GM18517 (cell line): Measurements from ENCODE around the gene ACBD6.
"Not testable (repeated sequence)": the region's sequence is repeated elsewhere in the genome, so short reads cannot be mapped to it uniquely, and the experiment has no call there.

Experiments
- ATAC-seq: cut with Tn5 transposase; IDR thresholded peaks from one replicate; pipeline ENCODE4 v1.9.1; 2021; ENCODE audit warnings: mild to moderate bottlenecking, moderate library complexity; ENCODE audit not compliant: unreplicated experiment

ACBD6 gene, protein sequence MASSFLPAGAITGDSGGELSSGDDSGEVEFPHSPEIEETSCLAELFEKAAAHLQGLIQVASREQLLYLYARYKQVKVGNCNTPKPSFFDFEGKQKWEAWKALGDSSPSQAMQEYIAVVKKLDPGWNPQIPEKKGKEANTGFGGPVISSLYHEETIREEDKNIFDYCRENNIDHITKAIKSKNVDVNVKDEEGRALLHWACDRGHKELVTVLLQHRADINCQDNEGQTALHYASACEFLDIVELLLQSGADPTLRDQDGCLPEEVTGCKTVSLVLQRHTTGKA

DNA sequence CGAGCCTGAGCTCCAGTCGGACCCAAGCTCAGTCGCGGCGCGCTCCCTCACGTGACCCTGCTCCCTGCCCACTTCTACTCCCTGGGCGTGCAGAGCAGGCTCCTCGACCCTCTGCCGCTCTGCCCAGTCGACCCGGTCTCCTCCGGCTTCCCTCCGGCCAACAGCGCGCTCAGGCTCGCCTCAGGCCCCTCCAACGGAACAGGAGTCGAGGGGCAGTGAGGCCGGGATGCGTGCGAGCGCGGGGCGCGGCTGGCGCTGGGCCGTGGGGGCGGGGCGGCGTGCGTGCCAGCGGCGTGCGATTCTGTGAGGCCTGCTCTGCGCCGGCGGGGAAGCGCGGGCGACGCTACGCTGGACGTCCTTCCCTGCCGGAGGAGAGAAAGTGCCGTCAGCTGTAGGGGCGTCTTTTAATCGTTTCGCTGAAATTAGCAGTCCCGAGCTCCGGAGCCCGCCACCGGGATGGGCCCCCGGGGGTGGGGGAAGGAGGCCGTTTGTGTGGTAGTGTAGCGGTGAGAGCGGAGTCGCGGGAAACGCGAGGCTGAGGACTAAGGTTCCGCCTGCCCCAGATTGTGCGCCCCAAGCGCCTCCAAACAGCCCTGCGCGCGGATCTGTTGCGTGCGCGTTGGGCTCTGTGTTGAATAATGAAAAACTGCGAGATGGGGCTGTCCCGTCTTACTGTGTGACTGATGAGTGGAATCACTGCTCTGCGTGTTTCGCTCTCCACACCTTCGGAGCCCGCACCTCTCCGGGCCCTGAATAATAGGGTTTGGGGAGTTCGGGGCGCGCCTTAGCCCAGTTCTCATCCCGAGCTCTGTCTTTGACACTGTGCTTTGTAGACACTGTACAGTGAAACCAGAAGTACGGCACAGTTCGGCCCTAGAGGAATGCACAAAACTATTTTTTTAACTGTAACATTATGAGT, at the start of gene ACBD6:
ACBD6 (minus strand) TSS at position 217 of the 919 bp plus-strand sequence. CDS start 311 bp downstream, outside the sequence.
- ATAC-seq: peak; percentile 78

DNA sequence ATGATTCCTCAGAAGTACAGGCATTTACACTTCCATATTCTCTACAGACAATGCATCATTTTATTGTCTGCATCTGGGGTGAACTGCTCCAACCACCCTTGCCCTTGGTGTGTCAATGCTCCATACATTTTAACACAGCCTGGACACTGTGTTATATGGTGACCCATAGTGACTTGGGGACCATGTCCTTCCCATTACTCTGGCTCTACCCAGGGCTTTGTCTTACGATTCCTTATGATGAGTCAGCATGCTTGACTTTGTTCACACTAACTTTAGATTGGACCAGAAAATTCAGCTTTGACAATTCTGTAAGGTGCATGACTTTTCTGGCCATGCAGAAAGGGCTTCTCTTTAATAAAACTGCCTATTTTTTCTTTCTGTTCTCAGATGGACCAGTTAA, 49.6 kb upstream of the ACBD6 start:
- ATAC-seq: no peak

DNA sequence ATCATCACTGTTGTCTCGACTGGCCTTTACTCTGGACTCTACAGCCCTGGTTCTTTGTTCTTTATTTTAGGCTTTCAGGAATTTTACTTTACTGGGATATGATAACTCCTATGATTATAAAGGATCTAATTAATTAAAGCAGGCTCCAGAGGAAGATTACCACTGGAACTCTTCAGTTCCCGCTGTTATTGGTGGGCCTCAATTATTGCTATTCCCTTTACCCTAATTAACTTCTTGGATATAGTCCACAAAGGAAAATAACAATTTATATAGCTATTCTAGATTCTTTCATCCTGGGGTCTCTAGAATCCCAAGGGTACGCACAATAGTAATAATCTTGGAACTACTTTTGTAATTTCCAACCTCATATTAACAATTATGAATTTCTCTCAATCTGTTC, 47.9 kb upstream of the ACBD6 start:
- ATAC-seq: no peak

DNA sequence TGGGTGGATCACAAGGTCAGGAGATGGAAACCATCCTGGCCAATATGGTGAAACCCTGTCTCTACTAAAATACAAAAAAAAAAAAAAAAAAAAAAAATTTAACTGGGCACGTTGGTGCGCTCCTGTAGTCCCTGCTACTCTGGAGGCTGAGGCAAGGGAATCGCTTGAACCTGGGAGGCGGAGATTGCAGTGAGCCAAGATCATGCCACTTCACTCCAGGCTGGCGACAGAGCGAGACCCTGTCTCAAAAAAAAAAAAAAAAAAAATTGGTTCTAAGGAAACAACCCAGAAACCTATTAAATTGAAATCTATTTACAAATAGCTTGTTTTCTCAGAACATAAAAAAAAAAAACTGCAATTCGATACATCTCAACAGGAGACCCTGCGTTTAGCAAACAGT, 47.4 kb upstream of the ACBD6 start:
- not testable (repeated sequence) for ATAC-seq

DNA sequence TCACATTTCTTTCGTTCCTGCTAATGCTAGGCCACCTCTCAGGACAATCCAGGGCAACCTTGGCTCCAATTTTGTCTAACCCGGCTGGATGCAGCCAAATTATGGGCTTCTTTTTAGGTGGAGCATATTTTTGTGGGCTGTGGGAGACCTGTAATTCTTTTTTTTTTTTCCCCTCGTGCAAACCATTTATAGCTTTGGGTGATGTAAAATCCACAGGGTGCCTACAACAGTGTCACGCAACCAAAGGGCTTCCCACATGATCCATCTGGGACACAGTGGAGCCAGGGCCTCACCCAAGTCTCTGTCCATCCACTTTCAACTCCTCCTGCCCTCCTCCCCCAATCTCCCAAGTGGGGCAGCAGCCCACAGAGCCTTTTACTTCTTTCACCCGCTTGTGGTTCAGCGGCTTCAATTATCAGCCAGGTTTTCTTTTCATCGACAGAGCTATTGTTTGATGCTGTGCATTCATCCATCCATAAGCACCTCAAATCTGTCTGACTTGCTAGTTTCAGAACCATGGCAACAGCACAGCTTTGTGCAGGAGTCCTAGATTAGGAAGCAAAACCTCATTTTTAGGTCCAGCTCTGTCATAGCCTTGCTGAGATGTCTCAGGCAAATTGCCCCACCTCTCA, 46.4 kb upstream of the ACBD6 start:
- no peak for ATAC-seq

DNA sequence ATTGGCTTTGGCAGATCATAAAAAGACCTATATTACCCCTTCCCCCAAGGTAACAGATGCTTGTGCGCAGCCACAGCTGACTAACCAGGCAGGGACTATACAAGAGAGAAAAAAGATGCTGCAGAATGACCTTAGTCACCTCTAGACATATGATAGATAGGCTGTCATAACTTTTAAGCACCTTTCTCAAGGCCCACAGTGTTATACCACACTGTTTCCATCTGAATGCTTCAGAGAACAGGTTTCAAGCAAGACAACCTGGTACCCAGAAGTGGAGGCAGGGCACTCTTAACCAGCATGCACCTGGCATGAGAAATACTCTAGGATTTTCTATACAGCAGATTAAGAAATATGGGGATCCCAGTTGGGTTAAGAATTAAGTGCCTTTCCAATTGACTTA, 43.6 kb upstream of the ACBD6 start:
- ATAC-seq: no peak

DNA sequence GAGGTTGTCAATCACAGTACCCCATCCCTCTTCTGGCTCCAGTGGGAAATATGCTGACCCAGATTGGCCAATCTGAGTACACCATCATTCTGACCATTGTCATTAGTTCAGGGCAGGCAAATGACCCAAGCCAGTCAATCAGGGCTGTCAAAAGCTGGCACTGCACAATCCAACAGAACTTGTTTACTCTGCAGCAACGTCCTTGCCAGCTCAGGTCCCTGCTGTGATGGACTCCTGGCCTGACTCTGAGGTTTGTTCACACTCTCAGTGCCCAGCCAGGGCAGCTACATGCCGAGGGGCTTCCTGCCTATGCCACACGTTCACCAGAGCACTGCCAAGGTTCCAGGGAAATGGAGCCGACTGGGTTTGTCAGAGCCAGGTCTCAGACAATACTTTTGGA, 41.7 kb upstream of the ACBD6 start:
- no peak for ATAC-seq

DNA sequence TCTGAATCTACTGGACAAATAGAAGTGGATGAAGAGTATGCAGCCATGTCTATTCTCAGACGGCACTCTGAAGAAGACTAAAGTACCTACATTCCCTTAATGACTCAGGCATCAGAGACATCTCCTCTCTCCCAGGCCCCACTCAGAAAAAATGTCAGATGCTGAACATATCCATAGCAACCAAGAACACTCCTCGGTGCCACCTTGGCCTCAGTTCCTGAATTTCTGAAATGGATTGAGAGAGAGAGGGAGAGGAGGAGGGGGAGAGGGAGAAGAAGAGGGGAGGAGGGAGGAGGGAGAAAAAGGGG, 40.4 kb upstream of the ACBD6 start:
- ATAC-seq: no peak

DNA sequence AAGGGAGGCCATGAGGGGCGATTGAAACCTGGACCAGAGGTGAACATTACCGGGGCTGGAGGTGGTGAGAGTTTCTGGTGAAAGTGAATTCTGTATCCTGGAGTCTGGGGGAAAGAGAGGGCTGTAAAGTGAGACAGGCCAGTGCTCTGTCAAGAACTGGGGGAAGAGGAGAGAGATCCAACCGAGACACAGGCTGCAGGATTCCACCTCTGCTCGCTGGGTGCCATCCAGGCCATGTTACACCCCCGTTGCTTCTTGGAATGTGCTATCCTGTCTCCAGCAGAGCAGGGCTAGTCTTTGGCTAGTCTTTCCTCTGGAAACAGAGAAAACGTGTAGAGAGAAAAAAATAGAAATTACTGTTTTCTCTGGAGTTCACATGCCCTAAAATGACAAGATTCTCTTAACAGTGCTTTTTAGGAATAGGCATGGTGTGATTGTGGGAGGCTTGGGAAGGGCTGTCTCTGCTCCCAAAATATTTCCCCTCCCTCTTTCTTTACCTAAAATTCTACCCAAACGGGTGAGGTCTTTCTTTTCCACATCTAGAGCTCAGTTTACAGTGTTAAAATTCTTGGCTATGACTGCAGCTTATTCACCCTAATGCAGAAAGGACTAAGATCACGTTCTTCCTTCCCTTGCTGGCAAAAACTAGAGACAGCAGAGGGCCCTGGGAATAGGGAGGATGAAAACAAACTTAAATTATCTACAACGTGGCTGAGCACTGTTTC, 39.9 kb upstream of the ACBD6 start:
- no peak for ATAC-seq

DNA sequence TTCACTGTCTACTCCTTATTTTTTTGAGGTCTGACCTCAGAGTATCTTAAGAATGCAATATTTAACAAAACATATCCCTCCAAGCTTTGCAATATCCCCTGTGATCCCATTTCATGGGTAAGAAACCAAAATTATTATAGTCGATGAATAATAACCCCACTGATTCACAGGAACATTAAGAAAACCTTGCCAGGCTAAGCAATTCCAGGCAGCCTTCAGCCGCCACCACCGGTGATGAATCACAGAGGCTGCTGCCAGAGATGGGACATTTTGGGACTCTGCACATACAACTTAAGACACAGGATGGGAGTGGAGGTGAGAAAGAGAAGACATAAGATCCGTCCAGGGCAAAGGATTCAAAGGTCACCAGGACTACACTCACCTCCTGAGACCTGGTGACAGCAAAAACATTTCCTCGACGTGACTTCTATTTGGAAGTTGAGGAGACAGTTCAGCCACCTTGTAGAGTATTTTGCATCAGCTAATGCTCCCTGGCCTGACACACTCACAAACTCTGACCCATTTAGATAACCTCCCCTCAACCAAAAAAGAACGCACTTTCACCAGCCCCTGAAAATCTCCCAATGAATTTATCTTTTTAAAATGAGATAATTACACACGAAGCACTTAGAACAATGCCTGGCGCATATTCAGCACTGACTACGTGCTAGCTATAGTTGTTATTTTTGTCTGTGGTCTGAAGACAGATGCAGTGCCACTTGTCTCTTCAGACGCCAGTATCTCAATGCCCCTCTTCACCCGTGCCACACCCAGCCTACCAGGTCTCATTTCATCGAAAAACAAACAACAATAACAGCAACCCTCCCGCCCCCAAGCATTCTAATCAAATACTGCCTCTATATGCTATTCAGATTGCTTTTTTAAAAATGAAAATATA, 38.6 kb upstream of the ACBD6 start:
- ATAC-seq: no peak

DNA sequence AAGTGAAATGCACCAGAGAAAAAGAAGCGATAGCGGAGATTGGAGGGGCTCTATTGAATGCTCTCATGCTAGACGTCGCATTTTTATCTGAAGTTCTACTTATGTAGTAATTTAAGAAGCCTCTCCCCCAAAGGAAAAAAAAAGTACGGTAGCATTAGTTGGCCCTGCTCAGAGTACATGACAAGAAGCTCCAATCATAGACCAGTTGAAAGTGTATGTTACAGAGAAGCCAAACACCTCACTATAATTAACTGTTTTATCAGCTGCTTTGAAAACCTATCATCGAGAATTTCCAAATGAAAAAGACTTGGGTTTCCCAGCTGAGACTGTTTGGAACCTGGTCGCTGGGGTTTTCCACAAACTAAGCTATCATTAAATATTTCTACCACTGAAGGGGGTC, 36.8 kb upstream of the ACBD6 start:
- no peak for ATAC-seq

DNA sequence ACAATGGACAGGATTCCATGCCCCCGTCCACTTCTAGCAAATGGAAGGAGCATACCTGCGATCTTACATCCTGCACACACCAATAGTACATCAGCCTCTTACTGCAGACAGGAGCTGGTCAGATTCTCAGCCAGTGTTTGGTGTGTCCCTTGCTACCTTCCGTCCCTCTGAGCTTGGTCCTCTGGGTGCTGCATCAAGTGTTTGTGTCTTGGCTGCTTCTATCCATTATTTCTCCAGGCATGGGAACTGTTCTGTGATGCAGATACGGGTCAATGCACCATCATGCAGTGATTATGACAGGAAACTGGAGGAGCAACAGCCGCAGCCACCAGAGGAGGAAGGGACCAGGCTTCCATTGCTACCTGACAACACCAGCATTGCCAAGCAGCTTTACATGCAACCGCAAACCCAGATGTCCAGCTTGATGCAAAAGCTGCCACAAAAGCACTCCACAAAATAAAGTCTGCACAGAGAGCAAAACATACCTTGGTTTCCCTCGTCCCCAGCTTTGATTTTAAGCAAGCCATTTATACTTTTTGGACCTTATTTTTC, 34.5 kb upstream of the ACBD6 start:
- ATAC-seq: no peak

DNA sequence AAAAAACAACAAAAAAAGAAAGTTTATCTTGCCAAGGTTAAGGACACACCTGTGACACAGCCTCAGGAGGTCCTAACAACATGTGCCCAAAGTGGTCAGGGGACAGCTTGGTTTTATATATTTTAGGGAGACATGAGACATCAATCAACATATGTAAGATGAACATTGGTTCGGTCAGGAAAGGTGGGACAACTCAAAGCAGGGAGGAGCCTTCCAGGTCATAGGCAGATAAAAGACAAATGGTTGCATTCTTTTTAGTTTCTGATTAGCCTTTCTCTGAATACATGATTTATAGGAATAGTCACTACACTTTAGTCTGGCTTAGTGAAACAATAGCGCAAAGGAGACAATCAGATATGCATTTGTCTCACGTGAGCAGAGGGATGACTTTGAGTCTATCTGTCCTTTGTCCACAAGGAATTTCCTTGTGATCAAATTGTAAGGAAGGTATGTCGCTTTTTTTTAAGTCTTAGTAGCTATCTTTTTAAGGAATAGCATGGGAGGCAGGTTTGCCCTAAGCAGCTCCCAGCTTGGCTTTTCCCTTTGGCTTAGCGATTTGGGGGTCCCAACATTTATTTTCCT, 33.1 kb upstream of the ACBD6 start:
- ATAC-seq: no peak

DNA sequence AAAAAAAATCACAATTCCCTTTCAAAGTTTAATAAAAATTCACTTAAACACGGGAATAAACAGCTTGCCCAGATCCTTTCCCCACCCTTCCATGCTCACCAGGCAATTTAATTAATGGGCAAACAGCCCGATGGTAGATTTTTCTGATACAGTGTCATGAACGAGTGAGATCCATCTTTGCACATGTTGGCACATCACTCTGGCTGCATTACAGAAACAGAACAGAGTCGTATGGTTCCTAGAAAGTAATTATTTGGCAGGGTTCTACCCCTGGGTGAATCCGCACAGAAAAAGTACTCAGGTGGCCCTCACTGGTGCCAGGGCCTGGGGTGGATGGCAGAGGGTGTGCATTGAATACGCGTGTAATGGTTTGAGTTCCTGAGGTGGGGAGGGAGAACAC, 31.8 kb upstream of the ACBD6 start:
- ATAC-seq: no peak

DNA sequence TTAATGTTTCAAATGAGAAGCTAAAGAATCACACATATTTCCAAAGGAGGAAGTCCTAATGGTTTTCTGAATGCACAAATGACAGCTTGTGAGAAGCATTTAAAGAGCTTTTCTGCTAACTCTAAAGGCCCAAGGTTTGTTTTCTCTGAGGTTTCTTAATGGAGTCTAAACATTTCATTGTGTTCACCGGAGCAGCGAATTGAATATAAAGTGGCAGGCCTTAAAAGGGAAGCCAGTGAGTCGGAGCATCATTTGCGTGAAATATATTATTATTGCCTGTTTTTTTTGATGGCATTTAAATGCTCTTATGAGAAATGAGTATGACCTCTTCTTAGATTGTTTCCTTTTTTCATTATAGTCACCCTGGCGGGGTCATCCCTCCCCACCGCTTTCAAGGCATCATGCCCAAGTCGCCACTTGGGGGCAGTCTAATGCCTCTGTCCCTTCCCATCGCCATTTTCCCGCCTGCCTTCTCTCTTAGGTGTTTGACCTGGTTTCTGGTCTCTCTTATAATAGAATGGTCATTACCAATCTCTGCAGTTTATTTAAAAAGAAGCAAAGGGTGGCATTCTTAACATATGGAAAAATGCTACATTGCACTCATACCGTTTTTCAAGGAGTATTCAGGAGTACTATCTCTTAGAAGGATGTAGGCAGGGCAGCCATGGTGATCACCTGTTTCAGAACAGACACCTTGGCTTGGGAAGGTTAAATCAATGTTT, 31.1 kb upstream of the ACBD6 start:
- ATAC-seq: peak; percentile 59

DNA sequence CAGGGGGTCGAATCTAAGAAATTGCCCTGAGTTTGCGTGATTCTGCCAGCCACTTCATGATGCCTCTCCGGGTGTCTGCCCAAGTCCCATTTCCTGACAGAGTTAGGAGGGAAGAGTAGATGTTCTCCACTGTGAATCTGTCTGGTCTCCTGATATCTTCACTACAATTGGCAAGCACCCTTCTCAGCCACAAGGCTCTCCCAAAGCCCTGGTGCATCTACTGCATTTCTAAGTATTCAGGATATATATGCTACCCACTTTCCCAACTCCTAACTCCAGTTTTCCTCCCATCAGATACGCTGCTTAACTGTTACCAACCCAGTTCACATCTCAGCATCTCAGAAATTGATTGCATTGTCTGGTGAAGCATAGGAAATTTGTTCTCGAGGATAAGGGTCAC, 30.5 kb upstream of the ACBD6 start:
- no peak for ATAC-seq

DNA sequence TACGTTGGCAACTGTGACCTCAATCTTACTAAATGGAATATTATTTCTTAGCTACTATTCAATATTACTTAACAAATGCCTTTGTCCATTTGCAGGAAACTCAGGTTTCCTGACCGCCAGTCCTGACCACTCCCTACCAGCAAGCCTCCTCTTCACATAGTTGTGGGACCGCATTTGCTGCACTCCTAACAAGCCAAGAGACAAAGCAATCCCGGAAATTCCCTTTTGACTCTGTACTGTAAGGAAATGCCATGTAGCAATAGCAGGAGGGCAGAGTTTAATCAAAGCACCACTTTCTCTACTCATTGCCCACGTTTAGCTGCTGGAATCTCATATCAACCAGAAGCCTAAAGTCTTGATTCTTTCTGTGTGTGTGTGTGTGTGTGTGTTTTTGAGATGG, 28.1 kb upstream of the ACBD6 start:
- no peak for ATAC-seq

DNA sequence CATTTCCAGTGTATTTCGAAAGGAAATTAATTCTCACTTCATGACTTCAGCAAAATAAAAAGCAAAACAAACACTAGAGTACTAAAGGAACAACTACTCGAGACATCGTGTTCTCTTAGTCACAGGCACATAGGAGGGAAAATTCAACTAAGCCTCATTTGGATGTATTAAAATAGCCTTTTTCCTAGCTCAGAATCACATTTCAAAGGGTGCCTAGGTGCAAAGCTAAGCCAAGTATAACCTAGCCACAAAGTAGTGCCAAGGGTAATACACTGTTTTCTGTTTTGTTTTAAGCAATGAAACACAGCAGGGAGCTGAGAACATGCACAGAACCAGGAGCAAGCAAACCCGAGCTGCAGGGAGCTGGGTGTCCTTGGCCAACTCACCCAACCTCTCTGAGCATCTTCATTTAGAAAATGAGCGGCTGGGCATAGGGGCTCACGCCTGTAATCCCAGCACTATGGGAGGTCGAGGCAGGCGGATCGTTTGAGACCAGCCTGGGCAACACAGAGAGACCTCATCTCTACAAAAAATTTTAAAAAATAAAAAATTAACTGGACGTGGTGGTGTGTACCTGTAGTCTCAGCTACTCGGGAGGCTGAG, 26.6 kb upstream of the ACBD6 start:
- no peak for ATAC-seq
